ENCODE measurements around the gene PIH1D1.

Gene PIH1D1

DNA sequence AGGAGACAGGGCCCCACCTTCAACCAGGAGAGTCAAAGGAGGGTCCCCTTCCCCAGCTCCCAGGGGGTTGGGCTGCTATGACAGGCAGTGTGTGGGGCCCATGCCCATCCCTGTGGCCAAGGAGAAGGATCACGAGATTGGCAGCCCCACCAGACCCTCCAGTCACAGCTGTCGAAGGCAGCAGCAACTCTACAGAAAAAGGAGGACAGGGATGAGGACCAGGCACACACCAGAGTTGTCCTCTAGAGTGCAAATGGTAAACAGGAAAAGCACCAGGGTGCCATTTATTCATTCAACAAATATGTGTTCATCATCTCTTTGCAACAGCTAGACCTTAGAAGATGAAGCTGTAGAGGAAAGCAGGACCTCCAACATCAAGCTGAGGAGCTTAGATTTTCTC, 32.4 kb downstream of the PIH1D1 start:
- DNase-seq (ENCODE audit: low read depth): no peak

DNA sequence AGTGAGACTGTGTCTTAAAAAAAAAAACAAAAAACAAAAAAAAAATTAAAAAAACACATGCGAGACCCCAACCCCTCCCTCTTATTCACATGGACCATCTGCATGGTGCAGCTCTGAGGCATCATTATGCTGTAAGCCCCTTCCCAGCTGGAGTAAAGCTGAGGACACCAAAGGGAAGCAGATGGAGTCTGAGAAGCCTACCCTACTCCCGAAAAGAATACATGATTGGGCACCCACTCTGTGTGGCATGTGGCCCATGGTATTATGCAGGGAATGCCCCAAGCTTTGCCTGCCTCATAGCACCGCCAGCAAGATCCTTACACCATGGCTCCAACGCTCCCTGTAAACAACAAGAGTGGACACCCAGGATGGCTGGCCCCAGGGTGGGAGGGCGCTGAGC, 33.1 kb downstream of the PIH1D1 start:
- DNase-seq (ENCODE audit: low read depth): no peak

DNA sequence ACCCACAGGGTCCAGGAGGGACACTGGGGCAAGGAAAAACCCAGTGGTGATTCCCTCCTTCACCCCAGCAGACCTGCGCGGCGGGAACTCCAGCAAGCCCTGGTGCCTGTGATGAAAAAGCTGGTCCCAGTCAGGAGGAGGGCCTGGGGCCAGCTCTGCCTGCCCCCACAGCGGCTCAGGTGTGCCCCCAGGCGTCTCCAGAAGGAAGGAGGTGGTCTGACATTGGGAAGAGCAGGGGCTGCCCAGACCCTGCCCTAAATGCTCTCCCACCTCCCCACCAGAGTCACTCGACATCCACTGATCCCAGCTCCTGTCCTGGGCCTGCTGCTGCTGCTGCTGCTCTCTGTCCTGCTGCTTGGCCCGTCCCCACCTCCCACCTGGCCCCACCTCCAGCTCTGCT, 34.5 kb downstream of the PIH1D1 start:
- no peak for DNase-seq (ENCODE audit: low read depth)

DNA sequence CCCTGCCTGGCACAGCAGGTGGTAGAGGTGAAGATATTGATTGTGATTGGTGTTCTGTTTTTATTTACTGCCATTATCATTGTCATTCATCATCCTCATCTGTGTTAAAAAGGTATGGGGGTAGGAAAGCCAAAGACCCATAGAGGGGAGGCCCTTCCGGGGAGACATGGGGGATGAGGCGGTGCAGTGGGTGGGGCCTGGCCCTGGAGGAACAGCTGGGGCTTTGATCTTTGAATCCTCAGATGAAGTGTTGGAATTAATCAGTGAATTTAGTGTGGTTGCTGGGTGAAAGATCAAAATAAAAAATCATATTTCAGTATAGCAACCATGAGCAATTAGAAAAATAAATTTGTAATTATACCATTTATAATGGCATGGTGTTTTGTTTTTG, 35.8 kb downstream of the PIH1D1 start:
- DNase-seq (ENCODE audit: low read depth): no peak

DNA sequence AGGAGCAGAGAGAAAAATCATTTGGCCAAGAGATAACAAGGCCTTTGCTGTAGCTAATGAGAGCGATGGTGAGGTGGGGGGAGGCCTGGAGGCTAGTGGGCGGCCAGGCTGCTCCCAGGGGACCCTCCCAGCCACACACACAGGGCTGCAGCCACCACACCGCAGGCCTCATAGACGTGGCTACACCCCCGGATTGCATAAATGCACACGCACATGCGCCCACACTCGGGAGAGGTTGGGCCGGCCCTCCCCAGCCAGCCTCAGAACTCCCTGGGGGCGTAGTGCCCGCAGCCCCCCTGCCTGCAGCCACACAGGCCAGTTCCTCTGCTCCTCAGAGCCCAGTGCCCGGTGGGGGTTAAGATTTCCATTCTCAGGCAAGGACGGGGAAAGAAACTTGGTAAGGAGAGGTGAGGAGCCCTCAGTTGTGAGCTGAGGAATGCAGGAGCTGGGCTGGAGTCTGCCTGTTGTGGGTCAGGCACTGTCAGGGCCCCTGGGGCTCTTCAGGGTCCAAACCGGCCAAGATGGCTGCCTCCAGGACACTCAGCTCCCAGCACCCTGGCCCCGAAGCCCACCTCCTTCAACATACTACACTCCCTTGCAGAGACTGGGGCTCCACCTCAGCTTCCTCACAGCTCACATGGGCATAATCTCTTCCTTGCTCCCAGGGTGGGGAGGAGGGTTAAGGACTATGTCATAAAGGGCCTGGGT, 36.4 kb downstream of the PIH1D1 start:
- no peak for DNase-seq (ENCODE audit: low read depth)

DNA sequence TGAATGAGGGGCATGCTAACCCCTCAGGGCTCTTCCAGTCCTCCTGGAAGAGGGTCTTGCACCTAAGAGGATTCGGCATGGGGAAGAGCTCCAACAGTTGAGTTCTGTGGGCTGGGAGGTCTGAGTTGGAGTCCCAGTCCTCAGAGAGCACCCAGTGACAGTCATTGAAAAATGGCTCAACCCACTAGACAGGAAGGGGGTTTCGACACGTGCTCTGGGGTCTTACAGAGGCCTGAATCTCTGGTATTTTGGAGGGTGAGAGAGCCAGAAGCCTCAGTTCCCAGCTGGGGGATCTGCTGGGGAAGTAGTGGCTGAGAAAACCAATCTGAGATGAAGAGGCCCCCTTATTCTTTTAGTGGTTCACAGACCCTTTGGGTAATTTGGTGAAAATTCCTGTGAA, 37.4 kb downstream of the PIH1D1 start:
- DNase-seq (ENCODE audit: low read depth): no peak

DNA sequence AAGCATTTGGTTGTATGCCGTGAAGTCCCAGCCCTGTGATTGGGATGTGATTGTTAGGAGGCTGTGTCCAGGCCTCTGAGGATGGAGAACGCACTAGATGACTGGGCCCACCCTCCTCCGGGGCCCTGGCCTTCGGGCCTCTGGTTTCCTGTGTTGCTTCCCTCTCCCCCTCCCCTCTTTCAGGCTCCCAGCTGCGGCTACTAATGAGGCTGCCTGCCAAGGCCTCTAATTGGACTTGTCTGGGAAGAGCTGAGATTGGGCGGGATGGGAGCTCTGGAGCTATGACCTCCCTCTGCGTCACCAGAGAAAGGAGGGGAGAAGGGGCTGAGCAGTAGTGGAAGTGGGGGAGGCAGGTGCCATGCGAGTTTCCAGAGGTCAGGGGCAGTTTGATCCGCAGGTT, 38.3 kb downstream of the PIH1D1 start:
- no peak for DNase-seq (ENCODE audit: low read depth)

DNA sequence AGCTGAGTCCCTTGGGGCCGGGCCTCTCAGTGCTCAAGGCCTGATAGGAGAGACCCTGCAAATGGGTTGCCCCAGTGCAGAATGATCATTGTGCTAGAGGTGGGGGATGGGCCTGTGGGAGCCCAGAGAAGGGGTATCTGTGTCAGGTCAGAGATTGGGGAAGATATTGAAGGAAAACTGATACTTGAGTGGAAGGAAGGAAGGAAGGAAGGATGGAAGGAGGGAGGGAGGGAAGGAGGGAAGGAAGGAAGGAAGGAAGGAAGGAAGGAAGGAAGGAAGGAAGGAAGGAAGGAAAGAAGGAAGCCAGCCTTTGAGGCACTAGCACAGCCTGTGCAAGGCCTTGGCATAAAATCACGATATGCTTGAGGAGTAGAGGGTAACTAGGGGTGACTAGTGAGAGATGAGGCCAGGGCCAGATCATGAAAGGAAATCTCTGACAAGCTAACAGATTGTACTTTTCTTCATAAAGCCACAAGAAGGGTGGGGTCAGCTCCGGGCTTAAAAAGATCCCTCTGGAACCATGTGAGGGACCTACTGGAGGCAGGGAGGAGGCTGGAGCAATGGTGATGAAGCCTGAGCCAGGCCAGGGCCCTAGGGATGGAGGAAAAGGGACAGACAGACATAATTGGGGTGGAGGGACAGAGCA, 39.8 kb downstream of the PIH1D1 start:
- DNase-seq (ENCODE audit: low read depth): no peak

DNA sequence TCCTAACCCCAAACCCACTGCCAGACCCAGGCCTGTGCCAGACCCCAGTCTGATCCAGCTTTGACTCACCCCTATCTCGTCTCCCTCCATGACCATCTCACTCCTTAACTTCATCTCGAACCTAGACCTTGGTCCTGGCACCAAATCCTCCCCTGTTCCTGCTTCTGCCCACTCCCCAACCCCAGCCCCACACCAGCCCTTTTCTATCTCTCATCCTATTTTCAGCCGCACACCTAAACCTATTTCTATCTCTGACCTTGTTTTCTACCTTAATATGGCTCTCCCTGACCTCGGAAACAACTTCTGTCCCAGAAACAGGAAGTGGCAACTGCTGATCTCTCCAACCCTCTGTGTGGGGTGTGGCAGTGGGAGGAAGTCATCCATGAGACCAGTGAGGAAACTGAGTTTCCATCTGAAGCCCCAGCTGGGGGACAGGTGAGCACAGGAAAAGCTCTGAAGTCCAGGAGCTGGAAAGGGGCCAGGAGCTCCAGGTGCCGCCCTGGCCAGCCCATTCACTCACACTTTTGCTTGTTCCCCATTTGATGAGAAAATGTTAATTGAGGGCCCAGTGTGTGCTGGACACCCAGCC, 42.1 kb downstream of the PIH1D1 start:
- DNase-seq (ENCODE audit: low read depth): no peak

DNA sequence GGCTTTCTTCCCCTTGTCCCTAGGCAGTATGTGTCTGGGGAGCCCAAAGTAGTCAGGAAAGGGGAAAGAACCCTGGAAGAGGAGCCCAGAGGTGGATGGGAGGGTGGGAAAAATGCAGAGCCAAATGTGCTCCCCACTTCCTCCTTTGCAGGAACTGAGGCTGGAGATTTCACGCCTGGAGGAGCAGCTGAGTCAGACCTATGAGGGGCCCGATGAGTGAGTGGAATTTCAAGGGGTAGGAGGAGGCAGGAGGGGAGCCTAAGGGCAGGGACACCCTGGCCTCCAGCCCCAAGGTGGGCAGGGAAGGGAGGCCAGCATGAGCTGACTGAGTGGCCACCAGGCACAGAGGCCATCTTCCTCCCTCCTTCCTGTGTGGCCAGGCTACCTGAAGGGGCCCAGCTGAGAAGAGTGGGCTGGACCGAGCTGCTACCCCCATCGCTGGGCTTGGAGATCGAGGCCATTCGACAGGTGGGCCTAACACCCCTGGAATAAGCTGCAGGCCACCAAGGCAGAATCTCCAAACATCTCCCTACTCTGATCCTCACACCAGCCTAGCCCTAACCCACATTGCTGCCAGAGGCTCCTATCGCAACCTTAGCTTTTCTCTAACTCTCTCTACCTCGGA, 42.7 kb downstream of the PIH1D1 start:
- no peak for DNase-seq (ENCODE audit: low read depth)

DNA sequence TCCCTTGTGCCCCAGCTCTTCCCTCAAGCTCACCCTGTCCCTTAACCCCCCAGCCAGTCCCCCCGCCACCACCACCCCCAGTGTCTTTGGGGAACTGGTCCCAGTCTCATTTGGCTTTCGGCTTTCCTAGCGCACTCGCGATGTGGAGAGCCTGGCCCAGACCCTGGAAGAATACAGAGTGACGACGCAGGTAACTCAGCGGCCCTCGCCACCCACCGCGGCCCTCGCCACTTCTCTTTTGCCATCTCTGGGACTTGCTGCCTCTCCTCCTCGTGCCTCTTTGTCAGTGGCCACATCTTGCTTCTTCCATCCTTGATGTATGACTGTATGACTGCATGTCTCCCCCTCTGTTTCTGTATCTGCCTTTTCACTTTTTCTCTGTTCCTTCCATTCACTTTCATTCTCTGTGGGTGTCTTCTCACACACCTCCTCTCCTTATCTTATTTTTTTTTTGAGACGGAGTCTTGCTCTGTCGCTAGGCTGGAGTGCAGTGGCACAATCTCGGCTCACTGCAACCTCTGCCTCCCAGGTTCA, 44.1 kb downstream of the PIH1D1 start:
- no peak for DNase-seq (ENCODE audit: low read depth)

DNA sequence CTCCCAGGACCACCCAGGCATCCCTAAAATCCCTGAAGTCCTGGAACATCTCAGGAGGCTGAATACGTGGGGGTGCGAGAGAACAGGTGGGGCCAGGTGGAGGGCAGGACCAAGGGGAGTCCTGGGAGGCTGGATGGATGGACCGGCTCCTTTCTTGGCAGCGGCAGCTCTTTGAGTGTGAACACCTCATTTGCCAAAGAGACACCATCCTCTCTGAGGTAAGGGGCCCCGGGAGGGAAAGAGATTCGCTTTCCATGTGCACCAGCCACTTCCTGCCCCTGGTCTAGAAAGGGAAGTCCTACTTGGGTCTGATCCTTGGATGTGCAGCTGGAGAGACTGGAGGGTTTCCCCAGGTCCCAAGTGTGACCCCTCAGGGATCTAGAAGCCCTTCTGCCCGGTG, 44.5 kb downstream of the PIH1D1 start:
- no peak for DNase-seq (ENCODE audit: low read depth)

DNA sequence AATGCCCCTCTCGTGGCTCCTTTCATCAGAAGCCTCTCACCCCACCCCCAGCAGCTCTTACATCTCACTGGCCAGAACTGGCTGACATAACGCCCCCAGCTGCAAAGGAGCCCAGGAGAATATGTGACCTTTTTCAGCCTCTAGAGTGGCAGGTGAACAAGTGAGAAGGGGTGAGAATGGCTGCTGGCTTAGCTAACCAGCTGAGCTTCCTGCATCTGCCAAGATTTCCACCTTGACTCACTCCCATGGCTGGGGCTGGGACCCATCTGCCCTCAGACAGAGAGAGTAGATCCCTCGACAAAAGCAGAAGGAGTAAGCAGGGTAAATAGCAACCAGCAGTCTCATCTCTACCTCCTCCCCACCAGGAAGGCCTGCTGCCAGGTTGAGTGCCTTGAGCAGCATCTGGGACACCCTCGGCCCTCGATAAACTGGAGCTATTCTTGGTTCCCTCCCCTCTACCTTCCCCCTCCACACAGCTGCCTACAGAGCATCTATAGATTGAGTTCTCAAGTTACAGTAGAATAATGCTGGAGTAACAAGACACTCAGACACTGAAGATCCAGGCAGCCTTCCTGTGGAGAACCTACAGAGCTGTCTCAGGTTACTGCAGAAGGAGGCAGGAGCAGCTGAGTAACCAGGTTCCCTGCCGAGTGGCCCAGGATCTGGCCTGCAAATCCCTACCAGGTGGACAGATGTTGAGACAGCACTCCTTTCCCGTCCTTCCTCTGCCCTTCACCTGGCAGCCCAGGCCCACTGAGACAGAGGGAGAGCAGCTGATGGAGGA, 48.0 kb downstream of the PIH1D1 start:
- DNase-seq (ENCODE audit: low read depth): no peak

DNA sequence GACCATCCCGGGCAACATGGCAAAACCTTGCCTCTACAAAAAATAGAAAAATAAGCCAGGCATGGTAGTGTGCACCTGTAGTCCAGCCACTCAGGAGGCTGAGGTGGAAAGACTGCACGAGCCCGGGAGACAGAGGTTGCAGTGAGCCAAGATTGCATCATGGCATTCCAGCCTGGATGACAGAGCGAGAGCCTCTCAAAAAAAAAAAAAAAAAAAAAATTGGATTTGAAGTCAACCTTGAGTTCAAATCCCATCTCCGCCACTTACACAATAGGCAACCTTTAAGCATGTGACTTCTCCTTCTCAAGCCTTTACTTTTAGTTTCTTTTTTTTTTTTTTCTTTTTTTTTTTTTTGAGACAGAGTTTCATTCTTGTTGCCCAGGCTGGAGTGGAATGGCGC, 51.6 kb downstream of the PIH1D1 start:
- DNase-seq (ENCODE audit: low read depth): no peak

DNA sequence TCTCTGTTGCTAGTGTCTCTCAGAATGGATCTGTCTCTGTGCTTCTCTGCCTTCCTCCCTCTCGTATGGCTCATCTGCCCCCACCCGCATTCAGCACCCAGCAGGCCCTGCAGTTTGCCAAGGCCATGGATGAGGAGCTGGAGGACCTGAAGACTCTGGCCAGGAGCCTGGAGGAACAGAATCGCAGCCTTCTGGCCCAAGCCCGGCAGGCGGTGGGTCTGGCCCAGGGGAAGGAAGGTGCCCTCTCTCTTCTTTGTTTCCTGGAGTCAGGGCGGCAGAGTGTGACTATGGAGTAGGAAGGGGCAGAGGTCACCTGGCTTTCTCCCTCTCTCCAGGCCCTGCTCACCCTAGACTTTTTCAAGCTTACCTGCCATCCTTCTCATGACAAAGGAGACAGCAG, 52.7 kb downstream of the PIH1D1 start:
- DNase-seq (ENCODE audit: low read depth): no peak

DNA sequence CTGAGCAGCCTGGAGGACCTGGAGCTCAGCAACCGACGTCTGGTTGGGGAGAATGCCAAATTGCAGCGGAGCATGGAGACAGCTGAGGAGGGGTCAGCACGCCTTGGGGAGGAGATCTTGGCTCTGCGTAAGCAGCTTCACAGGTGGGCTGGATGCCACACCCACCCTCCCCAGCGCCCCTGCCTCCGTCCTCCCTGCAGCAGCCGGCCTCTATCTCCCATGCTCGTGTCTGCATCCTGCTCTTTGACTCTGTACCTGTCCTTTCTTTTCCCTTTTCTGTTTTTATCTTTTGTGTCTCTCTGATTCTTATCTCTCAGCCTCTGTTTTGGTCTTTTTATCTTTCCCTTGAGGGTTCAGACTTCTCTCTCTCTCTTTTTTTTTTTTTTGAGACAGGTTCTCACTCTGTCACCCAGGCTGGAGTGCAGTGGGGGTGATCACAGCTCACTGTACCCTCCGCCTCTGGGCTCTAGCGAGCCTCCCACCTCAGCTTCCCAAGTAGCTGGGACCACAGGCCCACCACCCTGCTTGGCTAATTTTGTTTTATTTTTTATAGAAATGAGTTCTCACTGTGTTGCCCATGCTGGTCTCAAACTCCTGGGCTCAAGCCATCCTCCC, 53.5 kb downstream of the PIH1D1 start:
- no peak for DNase-seq (ENCODE audit: low read depth)

DNA sequence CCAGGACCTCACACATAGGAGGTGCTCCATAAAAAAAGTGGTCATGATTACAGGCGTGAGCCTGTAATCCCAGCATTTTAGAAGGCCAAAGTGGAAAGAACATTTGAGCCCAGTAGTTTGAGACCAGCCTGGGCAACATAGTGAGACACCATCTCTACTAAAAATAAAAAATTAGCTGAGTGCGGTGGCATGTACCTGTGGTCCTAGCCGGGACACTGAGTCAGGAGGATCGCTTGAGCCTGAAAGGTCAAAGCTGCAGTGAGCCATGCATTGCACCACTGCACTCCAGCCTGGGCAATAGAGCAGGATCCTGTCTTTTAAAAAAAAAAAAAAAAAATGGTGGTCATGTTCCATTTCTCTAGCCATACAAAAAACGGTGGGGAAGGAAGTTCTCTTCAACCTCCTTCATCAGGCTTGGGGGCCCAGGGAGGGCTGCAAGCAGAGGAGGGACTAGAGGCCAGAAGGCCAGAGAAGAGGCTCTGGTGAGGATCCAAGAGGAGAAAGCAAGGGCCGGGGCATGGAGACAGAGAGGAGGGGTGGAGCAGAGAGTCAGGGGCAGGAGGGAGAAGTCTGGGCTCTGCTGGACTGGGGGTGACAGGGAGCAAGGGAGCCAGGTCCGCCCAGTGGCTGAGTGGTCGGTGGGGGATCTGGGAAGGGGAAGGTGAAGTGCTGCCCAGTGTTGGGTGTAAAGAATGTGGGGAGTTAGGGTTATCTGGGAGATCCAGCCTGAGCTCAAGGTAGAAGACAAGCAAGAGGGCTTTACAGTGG, 54.7 kb downstream of the PIH1D1 start:
- DNase-seq (ENCODE audit: low read depth): no peak
